ENCODE measurements around the gene FOXE1. TPM values are rescaled to one million over a fixed set of nuclear protein-coding genes. Genes with fewer than 3 reads are reported as not detected.

Gene FOXE1
- total RNA-seq, 1 donor from 2014 or later: 0.45 TPM

- Histone ChIP-seq H3K9ac (ENCODE audit: low read length) (no peak overlapping the region), H3K27me3 (ENCODE audit: insufficient read depth, low read length) (peaks cover 2% of the 10 kb centered on the region), H3K4me2 (ENCODE audit: low read length) (no peak overlapping the region), H3K36me3 (ENCODE audit: insufficient read depth, low read length) (no peaks in the 10 kb centered on the region), H3K27ac (ENCODE audit: low read depth, low read length) (no peak overlapping the region), H4K20me1 (ENCODE audit: insufficient read depth, low read length) (peaks cover 3% of the 10 kb centered on the region), H3K79me2 (ENCODE audit: insufficient read depth, low read length) (no peaks in the 10 kb centered on the region), H3K4me3 (ENCODE audit: insufficient read depth, low read depth, low read length) (no peak overlapping the region), H3K9me3 (ENCODE audit: insufficient read depth, low read depth, low read length) (no peaks in the 10 kb centered on the region), H2AFZ (ENCODE audit: low read depth, low read length) (no peak overlapping the region), H3K4me1 (ENCODE audit: insufficient read depth, low read length) (peaks cover 15% of the 10 kb centered on the region)
- H3K4me3 Mint-ChIP-seq (ENCODE audit: unreplicated experiment): no peak overlapping the region
- peaks cover 4% of the 10 kb centered on the region for H3K9me3 Mint-ChIP-seq (ENCODE audit: unreplicated experiment)
- H3K27ac Mint-ChIP-seq (ENCODE audit: unreplicated experiment): peak overlapping the region; percentile 34
- H3K4me1 Mint-ChIP-seq (ENCODE audit: low read depth, unreplicated experiment): peaks cover 15% of the 10 kb centered on the region
- H3K27me3 Mint-ChIP-seq (ENCODE audit: low read depth, unreplicated experiment): no peaks in the 10 kb centered on the region
- no peak for DNase-seq (ENCODE audit: low read depth)
- no peak for FAIRE-seq
- no peaks in the 10 kb centered on the region for H3K36me3 Mint-ChIP-seq (ENCODE audit: low read depth, unreplicated experiment)
- TF ChIP-seq EZH2 (IDR thresholded peaks at IDR 0.05; ENCODE audit: insufficient read depth, low read length) (no peak), CTCF (IDR thresholded peaks at IDR 0.05; ENCODE audit: insufficient read depth, low read depth, low read length) (no peak)
Observed at GRCh38 chr9:97874624-97875023, 21.6 kb downstream of the FOXE1 start.

- Histone ChIP-seq H3K9ac (ENCODE audit: low read length) (no peak overlapping the region), H3K9me3 (ENCODE audit: insufficient read depth, low read depth, low read length) (no peaks in the 10 kb centered on the region), H3K27ac (ENCODE audit: low read depth, low read length) (no peak overlapping the region), H2AFZ (ENCODE audit: low read depth, low read length) (no peak overlapping the region), H3K4me3 (ENCODE audit: insufficient read depth, low read depth, low read length) (no peak overlapping the region), H3K27me3 (ENCODE audit: insufficient read depth, low read length) (peaks cover 2% of the 10 kb centered on the region), H3K36me3 (ENCODE audit: insufficient read depth, low read length) (no peaks in the 10 kb centered on the region), H3K4me1 (ENCODE audit: insufficient read depth, low read length) (peaks cover 15% of the 10 kb centered on the region), H3K4me2 (ENCODE audit: low read length) (no peak overlapping the region), H3K79me2 (ENCODE audit: insufficient read depth, low read length) (no peaks in the 10 kb centered on the region), H4K20me1 (ENCODE audit: insufficient read depth, low read length) (peaks cover 3% of the 10 kb centered on the region)
- Mint-ChIP-seq H3K27me3 (ENCODE audit: low read depth, unreplicated experiment) (no peaks in the 10 kb centered on the region), H3K9me3 (ENCODE audit: unreplicated experiment) (peaks cover 4% of the 10 kb centered on the region), H3K36me3 (ENCODE audit: low read depth, unreplicated experiment) (no peaks in the 10 kb centered on the region), H3K27ac (ENCODE audit: unreplicated experiment) (no peak overlapping the region), H3K4me1 (ENCODE audit: low read depth, unreplicated experiment) (peaks cover 15% of the 10 kb centered on the region), H3K4me3 (ENCODE audit: unreplicated experiment) (no peak overlapping the region)
- FAIRE-seq (no peak), DNase-seq (ENCODE audit: low read depth) (no peak)
- TF ChIP-seq CTCF (IDR thresholded peaks at IDR 0.05; ENCODE audit: insufficient read depth, low read depth, low read length) (no peak), EZH2 (IDR thresholded peaks at IDR 0.05; ENCODE audit: insufficient read depth, low read length) (no peak)
Observed at GRCh38 chr9:97875111-97875510, 22.1 kb downstream of the FOXE1 start.

- DNase-seq (ENCODE audit: low read depth) (no peak), FAIRE-seq (no peak)
- H3K4me3 Mint-ChIP-seq (ENCODE audit: unreplicated experiment): no peak overlapping the region
- TF ChIP-seq CTCF (IDR thresholded peaks at IDR 0.05; ENCODE audit: insufficient read depth, low read depth, low read length): no peak
- no peak for TF ChIP-seq EZH2 (IDR thresholded peaks at IDR 0.05; ENCODE audit: insufficient read depth, low read length)
- H3K36me3 Mint-ChIP-seq (ENCODE audit: low read depth, unreplicated experiment): no peaks in the 10 kb centered on the region
- H4K20me1 ChIP-seq (ENCODE audit: insufficient read depth, low read length): peaks cover 3% of the 10 kb centered on the region
- H3K79me2 ChIP-seq (ENCODE audit: insufficient read depth, low read length): no peaks in the 10 kb centered on the region
- no peaks in the 10 kb centered on the region for H3K36me3 ChIP-seq (ENCODE audit: insufficient read depth, low read length)
- H3K4me3 ChIP-seq (ENCODE audit: insufficient read depth, low read depth, low read length): no peak overlapping the region
- H3K27me3 ChIP-seq (ENCODE audit: insufficient read depth, low read length): no peaks in the 10 kb centered on the region
- H3K9ac ChIP-seq (ENCODE audit: low read length): peak overlapping the region; percentile 56
- H3K27ac ChIP-seq (ENCODE audit: low read depth, low read length): peak overlapping the region; percentile 90
- peaks cover 15% of the 10 kb centered on the region for H3K4me1 Mint-ChIP-seq (ENCODE audit: low read depth, unreplicated experiment)
- H3K9me3 Mint-ChIP-seq (ENCODE audit: unreplicated experiment): peaks cover 4% of the 10 kb centered on the region
- H3K27me3 Mint-ChIP-seq (ENCODE audit: low read depth, unreplicated experiment): peaks cover 3% of the 10 kb centered on the region
- peak overlapping the region; percentile 81 for H3K4me2 ChIP-seq (ENCODE audit: low read length)
- peaks cover 15% of the 10 kb centered on the region for H3K4me1 ChIP-seq (ENCODE audit: insufficient read depth, low read length)
- H3K27ac Mint-ChIP-seq (ENCODE audit: unreplicated experiment): peak overlapping the region; percentile 99
- H3K9me3 ChIP-seq (ENCODE audit: insufficient read depth, low read depth, low read length): no peaks in the 10 kb centered on the region
- H2AFZ ChIP-seq (ENCODE audit: low read depth, low read length): no peak overlapping the region
Observed at GRCh38 chr9:97876061-97876460, 23.0 kb downstream of the FOXE1 start.
